Measurements from ENCODE around the gene VN1R5.
"Not testable (repeated sequence)": the region's sequence is repeated elsewhere in the genome, so short reads cannot be mapped to it uniquely, and the experiment has no call there.

VN1R5 gene

GRCh38 chr1:247274605-247275256 is 18.9 kb downstream of the VN1R5 start:
- no peak for DNase-seq

GRCh38 chr1:247277191-247277590 is 21.3 kb downstream of the VN1R5 start:
- DNase-seq = no peak

GRCh38 chr1:247281001-247281574 is 25.2 kb downstream of the VN1R5 start:
- no peak for DNase-seq

- DNase-seq = no peak
Measured at GRCh38 chr1:247286134-247286670, 30.3 kb downstream of the VN1R5 start.

GRCh38 chr1:247287460-247287859 is 31.6 kb downstream of the VN1R5 start:
- DNase-seq = no peak

GRCh38 chr1:247288341-247288740 is 32.5 kb downstream of the VN1R5 start:
- DNase-seq = no peak

- not testable (repeated sequence) for DNase-seq
Measured at GRCh38 chr1:247289274-247289892, 33.5 kb downstream of the VN1R5 start.

GRCh38 chr1:247290576-247290975 is 34.7 kb downstream of the VN1R5 start:
- no peak for DNase-seq

- no peak for DNase-seq
Measured at GRCh38 chr1:247291161-247291560, 35.3 kb downstream of the VN1R5 start.

- no peak for DNase-seq
Measured at GRCh38 chr1:247291833-247292561, 36.1 kb downstream of the VN1R5 start.

- no peak for DNase-seq
Measured at GRCh38 chr1:247293047-247293446, 37.2 kb downstream of the VN1R5 start.

GRCh38 chr1:247294282-247294681 is 38.4 kb downstream of the VN1R5 start:
- no peak for DNase-seq

- no peak for DNase-seq
Measured at GRCh38 chr1:247295274-247295684, 39.4 kb downstream of the VN1R5 start.

GRCh38 chr1:247295746-247296145 is 39.9 kb downstream of the VN1R5 start:
- DNase-seq = no peak

GRCh38 chr1:247296599-247297180 is 40.8 kb downstream of the VN1R5 start:
- DNase-seq = no peak

- DNase-seq = no peak
Measured at GRCh38 chr1:247297263-247298123, 41.6 kb downstream of the VN1R5 start.

GRCh38 chr1:247298124-247298481 is 42.2 kb downstream of the VN1R5 start:
- no peak for DNase-seq

- DNase-seq = no peak
Measured at GRCh38 chr1:247298701-247299100, 42.8 kb downstream of the VN1R5 start.

GRCh38 chr1:247299723-247300381 is 44.0 kb downstream of the VN1R5 start:
- DNase-seq = no peak

- no peak for DNase-seq
Measured at GRCh38 chr1:247300491-247301175, 44.8 kb downstream of the VN1R5 start.

GRCh38 chr1:247301176-247301540 is 45.3 kb downstream of the VN1R5 start:
- no peak for DNase-seq
